Rectal smooth muscle tissue (tissue), 1 donor: ENCODE measurements around the gene ANKRD34C.

Source experiments
- H3K27ac ChIP-seq: one replicate; pipeline ENCODE4 v1.7.0; 2013; ENCODE audit warnings: low read depth, low read length, inconsistent platforms
- H3K27me3 ChIP-seq: one replicate; pipeline ENCODE4 v1.7.0; 2013; ENCODE audit warnings: low read length; ENCODE audit not compliant: control insufficient read depth, insufficient read depth
- H3K36me3 ChIP-seq: one replicate; pipeline ENCODE4 v1.7.0; 2013; ENCODE audit warnings: low read length; ENCODE audit not compliant: control insufficient read depth, insufficient read depth
- H3K4me1 ChIP-seq: one replicate; pipeline ENCODE4 v1.7.0; 2013; ENCODE audit warnings: low read length; ENCODE audit not compliant: control insufficient read depth, insufficient read depth
- H3K4me3 ChIP-seq: one replicate; pipeline ENCODE4 v1.7.0; 2013; ENCODE audit warnings: low read length
- H3K9ac ChIP-seq: one replicate; pipeline ENCODE4 v1.7.0; 2013; ENCODE audit warnings: low read length

Gene ANKRD34C

GRCh38 chr15:79292011-79292410, 9.5 kb downstream of the ANKRD34C start:
- Histone ChIP-seq H3K27me3 (no peaks in the 10 kb centered on the region), H3K27ac (no peak overlapping the region), H3K36me3 (no peaks in the 10 kb centered on the region), H3K4me3 (no peak overlapping the region), H3K4me1 (no peaks in the 10 kb centered on the region), H3K9ac (no peak overlapping the region)

GRCh38 chr15:79294075-79294474, 11.6 kb downstream of the ANKRD34C start:
- no peak overlapping the region for H3K9ac ChIP-seq
- H3K27ac ChIP-seq: no peak overlapping the region
- no peaks in the 10 kb centered on the region for H3K36me3 ChIP-seq
- no peaks in the 10 kb centered on the region for H3K4me1 ChIP-seq
- H3K4me3 ChIP-seq: no peak overlapping the region
- no peaks in the 10 kb centered on the region for H3K27me3 ChIP-seq

GRCh38 chr15:79296583-79296982, 14.1 kb downstream of the ANKRD34C start:
- H3K27me3 ChIP-seq: no peaks in the 10 kb centered on the region
- H3K9ac ChIP-seq: no peak overlapping the region
- no peak overlapping the region for H3K27ac ChIP-seq
- no peaks in the 10 kb centered on the region for H3K36me3 ChIP-seq
- no peaks in the 10 kb centered on the region for H3K4me1 ChIP-seq
- H3K4me3 ChIP-seq: no peak overlapping the region

- H3K4me3 ChIP-seq: no peak overlapping the region
- no peaks in the 10 kb centered on the region for H3K4me1 ChIP-seq
- H3K9ac ChIP-seq: no peak overlapping the region
- no peak overlapping the region for H3K27ac ChIP-seq
- H3K36me3 ChIP-seq: no peaks in the 10 kb centered on the region
- H3K27me3 ChIP-seq: no peaks in the 10 kb centered on the region
Observed at GRCh38 chr15:79299126-79299840, 16.8 kb downstream of the ANKRD34C start.

GRCh38 chr15:79299841-79300235, 17.3 kb downstream of the ANKRD34C start:
- Histone ChIP-seq H3K27ac (no peak overlapping the region), H3K27me3 (no peaks in the 10 kb centered on the region), H3K9ac (no peak overlapping the region), H3K4me1 (no peaks in the 10 kb centered on the region), H3K36me3 (no peaks in the 10 kb centered on the region), H3K4me3 (no peak overlapping the region)

GRCh38 chr15:79307251-79307650, 24.7 kb downstream of the ANKRD34C start:
- H3K4me1 ChIP-seq: no peaks in the 10 kb centered on the region
- no peaks in the 10 kb centered on the region for H3K36me3 ChIP-seq
- no peaks in the 10 kb centered on the region for H3K27me3 ChIP-seq
- H3K9ac ChIP-seq: no peak overlapping the region
- no peak overlapping the region for H3K4me3 ChIP-seq
- no peak overlapping the region for H3K27ac ChIP-seq

GRCh38 chr15:79308874-79309273, 26.4 kb downstream of the ANKRD34C start:
- Histone ChIP-seq H3K27me3 (no peaks in the 10 kb centered on the region), H3K4me1 (no peaks in the 10 kb centered on the region)

GRCh38 chr15:79310612-79310984, 28.1 kb downstream of the ANKRD34C start:
- no peak overlapping the region for H3K27ac ChIP-seq
- H3K9ac ChIP-seq: no peak overlapping the region
- H3K4me3 ChIP-seq: peak overlapping the region; percentile 34
- no peaks in the 10 kb centered on the region for H3K4me1 ChIP-seq
- H3K27me3 ChIP-seq: no peaks in the 10 kb centered on the region
- H3K36me3 ChIP-seq: peaks cover 5% of the 10 kb centered on the region

More at GRCh38 chr15:79308874-79309273, 26.4 kb downstream of the ANKRD34C start:
- Histone ChIP-seq H3K27ac (no peak overlapping the region), H3K4me3 (no peak overlapping the region), H3K9ac (no peak overlapping the region), H3K36me3 (no peaks in the 10 kb centered on the region)

- H3K27me3 ChIP-seq: no peaks in the 10 kb centered on the region
- H3K4me3 ChIP-seq: peak within 1 kb of the TSS; percentile 90
- peak within 1 kb of the TSS; percentile 53 for H3K9ac ChIP-seq
- H3K4me1 ChIP-seq: no peaks in the 10 kb centered on the region
- H3K27ac ChIP-seq: no peak within 1 kb of the TSS
- H3K36me3 ChIP-seq: peaks cover 5% of the 10 kb centered on the region
Observed at GRCh38 chr15:79310985-79311900, 28.7 kb downstream of the ANKRD34C start, which contains the start of gene TMED3. TSS of gene TMED3 (plus strand) at chr15:79311112. CDS start at chr15:79311250, 138 bp downstream.

- Histone ChIP-seq H3K4me3 (peak overlapping the region; percentile 90), H3K4me1 (no peaks in the 10 kb centered on the region), H3K27me3 (no peaks in the 10 kb centered on the region), H3K9ac (no peak overlapping the region), H3K36me3 (peaks cover 5% of the 10 kb centered on the region), H3K27ac (no peak overlapping the region)
Observed at GRCh38 chr15:79311901-79312553, 29.5 kb downstream of the ANKRD34C start.

GRCh38 chr15:79314186-79314585, 31.7 kb downstream of the ANKRD34C start:
- no peak overlapping the region for H3K9ac ChIP-seq
- H3K36me3 ChIP-seq: peaks cover 8% of the 10 kb centered on the region
- no peak overlapping the region for H3K4me3 ChIP-seq
- H3K27me3 ChIP-seq: no peaks in the 10 kb centered on the region
- no peak overlapping the region for H3K27ac ChIP-seq
- H3K4me1 ChIP-seq: no peaks in the 10 kb centered on the region

- Histone ChIP-seq H3K9ac (no peak overlapping the region), H3K36me3 (peaks cover 8% of the 10 kb centered on the region), H3K4me1 (no peaks in the 10 kb centered on the region), H3K27me3 (no peaks in the 10 kb centered on the region), H3K4me3 (no peak overlapping the region), H3K27ac (no peak overlapping the region)
Observed at GRCh38 chr15:79314811-79315210, 32.3 kb downstream of the ANKRD34C start.
